Natural killer cell (primary cell): ENCODE measurements around the gene AFMID. TPM values are rescaled to one million over a fixed set of nuclear protein-coding genes. Genes with fewer than 3 reads are reported as not detected.

Experiments used
- ATAC-seq, 3 donors: fragments of 150-1000 bp in 2 of 3; fragments of 200-7000 bp in 1 of 3; cut with Tn5 transposase; 1 replicate in 1 of 3; 2 replicates in 2 of 3; pipeline ENCODE4 v1.10.0; 2021; ENCODE audit warnings: mild to moderate bottlenecking in 2 of 3, moderate library complexity in 2 of 3
- DNase-seq, 2 donors: peaks; one replicate each; pipeline versions ENCODE4 v3.0.0 to v3.0.0-alpha.2; 2013 to 2021; ENCODE audit warnings: mixed read lengths in 1 of 2
- H3K27ac ChIP-seq: one replicate; pipeline ENCODE4 v1.5.1; 2013; ENCODE audit warnings: mild to moderate bottlenecking, low read length
- H3K27me3 ChIP-seq: one replicate; pipeline ENCODE4 v1.6.1; 2013; ENCODE audit warnings: low read length; ENCODE audit not compliant: control insufficient read depth, insufficient read depth
- H3K36me3 ChIP-seq: one replicate; pipeline ENCODE4 v1.6.1; 2013; ENCODE audit warnings: low read length; ENCODE audit not compliant: control insufficient read depth, insufficient read depth
- H3K4me1 ChIP-seq: one replicate; pipeline ENCODE4 v1.6.1; 2013; ENCODE audit warnings: low read length; ENCODE audit not compliant: control insufficient read depth, insufficient read depth
- H3K4me3 ChIP-seq: one replicate; pipeline ENCODE4 v1.5.1; 2013; ENCODE audit warnings: low read length
- H3K9me3 ChIP-seq: one replicate; pipeline ENCODE4 v1.6.1; 2013; ENCODE audit warnings: low read length; ENCODE audit not compliant: control insufficient read depth, insufficient read depth
- H3K27ac Mint-ChIP-seq, 2 donors: one replicate each; pipeline ENCODE4 v1.8.0; 2022; ENCODE audit warnings: mild to moderate bottlenecking in 2 of 2, mixed read lengths in 2 of 2, moderate library complexity in 1 of 2
- H3K27me3 Mint-ChIP-seq, 2 donors: one replicate each; pipeline ENCODE4 v1.8.0; 2022; ENCODE audit warnings: low read depth in 2 of 2, mixed read lengths in 2 of 2
- H3K36me3 Mint-ChIP-seq: one replicate; pipeline ENCODE4 v1.8.0; 2022; ENCODE audit warnings: mixed read lengths
- H3K4me1 Mint-ChIP-seq, 2 donors: one replicate each; pipeline ENCODE4 v1.8.0; 2022; ENCODE audit warnings: mixed read lengths in 2 of 2
- H3K4me3 Mint-ChIP-seq: one replicate; pipeline ENCODE4 v1.8.0; 2022; ENCODE audit warnings: mild to moderate bottlenecking, moderate library complexity, mixed read lengths
- H3K9me3 Mint-ChIP-seq, 2 donors: one replicate each; pipeline ENCODE4 v1.8.0; 2022; ENCODE audit warnings: mixed read lengths in 2 of 2
- WGBS: methylation state at CpG from one replicate; pipeline ENCODE4 v1.1.7; 2013; ENCODE audit warnings: missing lambda C conversion rate; ENCODE audit not compliant: insufficient coverage; 5-methylcytosine and 5-hydroxymethylcytosine counted together
- intact Hi-C: fragments of 100-400 bp; cut with micrococcal nuclease; formaldehyde crosslinking; loops from one replicate; pipeline ENCODE4 v1.14.2; 2022
- total RNA-seq, 4 donors: library from RNA; stranded (reverse); fragments of 120-200 nt in 1 of 4; gene quantifications; one replicate each; pipeline versions ENCODE4 v1.2.3 to v1.2.4, GENCODE V29; 2013 to 2022
- TF ChIP-seq, protein P1 (sequence below): fragments of 200-600 bp; IDR thresholded peaks from one replicate; pipeline ENCODE4 v1.8.0; 2022; ENCODE audit warnings: antibody characterized with exemption

The AFMID gene
- total RNA-seq, 3 donors from 2014 or later (not counting 1 experiment from before 2014, with no cell fraction given), result 2.2 to 4.1 (median 2.3) TPM

DNA sequence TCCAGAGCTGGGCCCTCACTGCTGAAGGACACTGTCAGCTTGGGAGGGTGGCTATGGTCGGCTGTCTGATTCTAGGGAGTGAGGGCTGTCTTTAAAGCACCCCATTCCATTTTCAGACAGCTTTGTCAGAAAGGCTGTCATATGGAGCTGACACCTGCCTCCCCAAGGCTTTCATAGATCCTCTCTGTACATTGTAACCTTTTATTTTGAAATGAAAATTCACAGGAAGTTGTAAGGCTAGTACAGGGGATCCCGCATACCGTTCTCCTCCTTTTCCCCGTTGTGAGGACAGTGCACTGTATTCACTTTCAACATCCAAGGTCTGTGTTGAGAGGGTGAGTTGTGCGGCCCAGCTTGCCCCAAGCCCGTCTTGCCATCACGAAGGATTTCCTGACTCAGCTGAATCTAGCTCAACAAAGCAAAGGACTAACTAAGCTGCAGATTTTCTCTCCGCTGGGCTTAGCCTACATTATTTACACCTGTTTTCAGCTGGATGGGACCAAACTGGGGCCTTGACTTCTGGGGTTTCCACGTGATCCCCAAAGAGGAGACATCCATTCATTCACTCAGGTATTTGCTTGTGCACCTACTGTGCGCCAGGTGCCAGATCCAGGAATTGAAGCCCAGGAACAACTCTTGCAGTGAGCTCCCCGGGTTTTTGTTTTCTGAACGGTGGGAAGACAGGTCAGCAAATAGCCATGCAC, 39.0 kb downstream of the AFMID start:
- peaks cover 0 to 4% of the 10 kb centered on the region in 2 donors for H3K4me1 Mint-ChIP-seq
- Histone ChIP-seq H3K27me3 (peaks cover 11% of the 10 kb centered on the region), H3K36me3 (no peaks in the 10 kb centered on the region), H3K27ac (no peak overlapping the region), H3K4me3 (no peak overlapping the region), H3K9me3 (no peaks in the 10 kb centered on the region), H3K4me1 (peaks cover 2% of the 10 kb centered on the region)
- 86% methylated on average over 12 of the region's 12 CpGs for WGBS
- peaks cover 11 to 15% of the 10 kb centered on the region in 2 donors for H3K27me3 Mint-ChIP-seq
- H3K36me3 Mint-ChIP-seq, result no peaks in the 10 kb centered on the region
- TF ChIP-seq, protein P1, sequence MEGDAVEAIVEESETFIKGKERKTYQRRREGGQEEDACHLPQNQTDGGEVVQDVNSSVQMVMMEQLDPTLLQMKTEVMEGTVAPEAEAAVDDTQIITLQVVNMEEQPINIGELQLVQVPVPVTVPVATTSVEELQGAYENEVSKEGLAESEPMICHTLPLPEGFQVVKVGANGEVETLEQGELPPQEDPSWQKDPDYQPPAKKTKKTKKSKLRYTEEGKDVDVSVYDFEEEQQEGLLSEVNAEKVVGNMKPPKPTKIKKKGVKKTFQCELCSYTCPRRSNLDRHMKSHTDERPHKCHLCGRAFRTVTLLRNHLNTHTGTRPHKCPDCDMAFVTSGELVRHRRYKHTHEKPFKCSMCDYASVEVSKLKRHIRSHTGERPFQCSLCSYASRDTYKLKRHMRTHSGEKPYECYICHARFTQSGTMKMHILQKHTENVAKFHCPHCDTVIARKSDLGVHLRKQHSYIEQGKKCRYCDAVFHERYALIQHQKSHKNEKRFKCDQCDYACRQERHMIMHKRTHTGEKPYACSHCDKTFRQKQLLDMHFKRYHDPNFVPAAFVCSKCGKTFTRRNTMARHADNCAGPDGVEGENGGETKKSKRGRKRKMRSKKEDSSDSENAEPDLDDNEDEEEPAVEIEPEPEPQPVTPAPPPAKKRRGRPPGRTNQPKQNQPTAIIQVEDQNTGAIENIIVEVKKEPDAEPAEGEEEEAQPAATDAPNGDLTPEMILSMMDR, result no peak
- H3K9me3 Mint-ChIP-seq, result no peaks in the 10 kb centered on the region
- intact Hi-C loops, result no loop called here
- no peak for ATAC-seq
- no peak overlapping the region for H3K27ac Mint-ChIP-seq
- DNase-seq, result no peak
- no peak overlapping the region for H3K4me3 Mint-ChIP-seq

DNA sequence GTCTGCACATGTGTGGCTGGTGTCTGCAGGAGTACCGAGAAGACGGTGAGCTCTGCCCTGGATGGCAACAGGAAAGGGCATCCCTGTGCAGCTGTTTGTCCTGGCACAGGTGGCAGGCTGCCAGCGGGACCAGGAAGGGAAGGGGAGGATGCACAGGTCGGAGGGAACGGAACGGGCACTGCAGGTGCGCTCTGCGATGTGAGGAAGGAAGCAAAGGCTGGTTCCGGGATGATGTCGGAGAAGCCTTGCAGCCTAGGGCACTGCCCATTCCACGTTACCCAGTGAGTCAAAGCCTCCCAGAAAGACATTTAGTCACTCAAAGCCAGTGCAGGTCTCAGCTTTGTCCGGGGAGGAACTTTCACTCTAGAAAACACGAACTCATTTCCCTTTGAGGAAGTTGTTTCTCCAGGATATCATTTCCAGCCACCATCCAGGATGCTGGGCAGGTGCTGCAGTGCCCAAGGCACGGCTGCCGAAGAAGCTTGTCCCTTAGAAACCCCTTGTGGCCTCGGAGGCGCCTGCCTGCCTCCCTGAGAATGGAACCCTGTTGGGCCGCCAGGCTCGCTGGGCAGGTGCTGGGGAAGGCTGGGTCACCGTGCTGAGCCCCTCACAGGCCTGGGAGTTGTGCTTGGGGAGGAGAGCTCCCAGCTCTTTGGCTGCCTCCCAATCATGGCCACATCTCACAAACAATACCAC, 39.7 kb downstream of the AFMID start:
- peaks cover 7% of the 10 kb centered on the region for H3K4me1 ChIP-seq
- H3K9me3 ChIP-seq, result no peaks in the 10 kb centered on the region
- Mint-ChIP-seq H3K36me3 (no peaks in the 10 kb centered on the region), H3K9me3 (no peaks in the 10 kb centered on the region), H3K4me3 (no peak overlapping the region), H3K27ac (no peak overlapping the region), H3K27me3 (peaks cover 14 to 16% of the 10 kb centered on the region in 2 donors), H3K4me1 (peaks cover 0 to 4% of the 10 kb centered on the region in 2 donors)
- H3K27ac ChIP-seq, result no peak overlapping the region
- intact Hi-C loops, result no loop called here
- TF ChIP-seq, protein P1, result no peak
- H3K36me3 ChIP-seq, result no peaks in the 10 kb centered on the region
- ATAC-seq, result no peak
- H3K4me3 ChIP-seq, result no peak overlapping the region
- DNase-seq, result no peak
- 23% methylated on average over 20 of the region's 20 CpGs for WGBS
- H3K27me3 ChIP-seq, result peaks cover 16% of the 10 kb centered on the region

DNA sequence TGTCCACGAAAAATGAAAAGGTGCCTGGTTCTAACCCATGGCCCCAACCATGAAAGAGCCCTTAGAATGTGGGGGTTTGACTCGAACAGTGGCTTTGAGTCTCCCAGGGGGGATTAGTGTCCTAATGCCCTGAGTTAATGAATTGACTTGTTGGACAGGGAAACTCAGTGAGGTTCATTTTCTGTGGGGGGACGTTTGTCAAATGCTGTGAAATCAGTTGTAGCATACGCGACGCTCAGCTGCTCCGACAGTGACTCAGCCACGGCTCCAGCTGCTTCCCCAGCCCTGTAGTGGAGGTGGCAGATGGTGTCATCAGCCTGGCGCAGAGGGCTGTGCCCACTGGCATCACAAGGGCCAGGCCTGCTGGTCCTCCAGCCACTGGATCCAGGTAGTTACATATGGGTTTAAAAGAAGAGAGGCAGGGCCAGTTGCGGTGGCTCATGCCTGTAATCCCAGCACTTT, 40.3 kb downstream of the AFMID start:
- Mint-ChIP-seq H3K27me3 (peaks cover 20 to 21% of the 10 kb centered on the region in 2 donors), H3K9me3 (no peaks in the 10 kb centered on the region), H3K36me3 (no peaks in the 10 kb centered on the region), H3K4me1 (peaks cover 4% of the 10 kb centered on the region in 2 donors), H3K4me3 (no peak overlapping the region), H3K27ac (no peak overlapping the region)
- no peaks in the 10 kb centered on the region for H3K9me3 ChIP-seq
- 50% methylated on average over 10 of the region's 10 CpGs for WGBS
- TF ChIP-seq, protein P1, result no peak
- ATAC-seq (no peak), DNase-seq (no peak)
- H3K36me3 ChIP-seq, result no peaks in the 10 kb centered on the region
- H3K4me3 ChIP-seq, result no peak overlapping the region
- no peak overlapping the region for H3K27ac ChIP-seq
- H3K27me3 ChIP-seq, result peaks cover 20% of the 10 kb centered on the region
- intact Hi-C loops, result no loop called here
- peaks cover 10% of the 10 kb centered on the region for H3K4me1 ChIP-seq
